Smooth muscle cell of the coronary artery (primary cell): ENCODE data around the gene UNC93A. TPM values are rescaled to one million over a fixed set of nuclear protein-coding genes. Genes with fewer than 3 reads are reported as not detected.

Experiments used
- total RNA-seq: library from RNA; depleted of rRNA; stranded (reverse); fragments of >200 nt; gene quantifications from 2 replicates; pipeline ENCODE4 v1.2.3, GENCODE V29; 2014; ENCODE audit warnings: low replicate concordance

Gene UNC93A
- not detected in 2 replicates for total RNA-seq

DNA sequence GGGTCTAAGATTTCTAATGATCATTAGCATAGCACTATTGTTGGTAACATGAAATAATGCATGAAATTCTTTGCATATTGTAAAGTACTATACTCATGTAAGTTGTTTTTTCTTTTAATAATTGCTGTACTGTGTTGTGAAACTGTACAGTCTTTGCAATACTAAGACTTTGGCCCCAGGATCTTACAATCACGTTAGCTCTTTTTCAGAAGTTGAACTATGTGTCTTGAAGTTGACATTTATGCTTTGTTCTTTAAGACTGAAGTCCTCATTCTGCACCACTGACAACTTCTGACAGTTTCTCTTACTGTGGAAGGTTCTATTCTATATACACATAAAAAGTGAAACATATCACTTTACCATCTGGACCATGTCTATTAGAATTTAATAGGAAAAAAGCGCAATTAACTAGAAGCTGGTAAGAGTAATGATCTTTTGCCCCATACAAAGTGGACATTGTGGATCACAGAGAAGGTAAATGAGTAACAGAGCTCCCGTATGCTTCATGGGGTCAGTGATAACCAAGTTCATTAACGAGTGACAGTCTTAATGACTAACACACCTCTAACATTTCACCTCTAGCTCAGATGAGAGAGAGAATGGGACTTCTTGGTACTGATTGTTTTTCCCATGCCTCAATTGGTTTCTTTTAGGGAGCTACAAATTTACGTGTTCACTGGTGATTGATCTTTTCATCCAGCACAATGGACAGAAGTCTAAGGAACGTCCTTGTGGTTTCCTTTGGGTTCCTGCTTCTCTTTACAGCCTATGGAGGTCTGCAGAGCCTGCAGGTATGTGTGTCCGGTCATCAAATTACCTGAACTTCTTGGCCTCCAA, at the start of gene UNC93A:
TSS of gene UNC93A (plus strand) at position 530 of the 837 bp plus-strand sequence. CDS start at position 705, 175 bp downstream.

Other genes with a start within 250 kb of the UNC93A start
- gene CCR6, start 168.2 kb upstream of the UNC93A start, total RNA-seq: under 0.01 TPM in 1 of 2 replicates, not detected in the other
- not detected in 2 replicates for gene GPR31, start 133.3 kb upstream of the UNC93A start, total RNA-seq
- not detected in 2 replicates for gene TTLL2, start 33.8 kb downstream of the UNC93A start, total RNA-seq